Left renal cortex interstitium (tissue), 4 donors: ENCODE measurements around the gene FUT8. TPM values are rescaled to one million over a fixed set of nuclear protein-coding genes. Genes with fewer than 3 reads are reported as not detected.

Source experiments
- DNase-seq, 4 donors: peaks; one replicate each; pipeline ENCODE4 v3.0.0-alpha.2; 2013; ENCODE audit warnings: low read depth in 4 of 4, low spot score in 2 of 4, missing footprints in 1 of 4
- polyA plus RNA-seq, 4 donors: library from polyadenylated mRNA; unstranded; fragments of 120-200 nt; gene quantifications; one replicate each; pipeline ENCODE4 v1.2.1, GENCODE V29; 2013; ENCODE audit not compliant: insufficient read length in 4 of 4

Gene FUT8
- polyA plus RNA-seq, 4 donors: 14.8 to 22.0 (median 18.7) TPM

- DNase-seq: no peak
Observed at GRCh38 chr14:65549429-65549828, 136.9 kb downstream of the FUT8 start.

- DNase-seq: no peak
Observed at GRCh38 chr14:65550779-65551643, 138.5 kb downstream of the FUT8 start.

- DNase-seq: no peak
Observed at GRCh38 chr14:65552724-65553123, 140.2 kb downstream of the FUT8 start.

GRCh38 chr14:65554837-65555236, 142.3 kb downstream of the FUT8 start:
- DNase-seq: no peak

- no peak for DNase-seq
Observed at GRCh38 chr14:65555358-65555757, 142.8 kb downstream of the FUT8 start.

GRCh38 chr14:65558363-65558762, 145.8 kb downstream of the FUT8 start:
- DNase-seq: no peak

GRCh38 chr14:65560340-65561027, 148.0 kb downstream of the FUT8 start:
- DNase-seq: no peak

GRCh38 chr14:65564370-65564769, 151.8 kb downstream of the FUT8 start:
- DNase-seq: no peak

- no peak for DNase-seq
Observed at GRCh38 chr14:65565948-65566347, 153.4 kb downstream of the FUT8 start.

GRCh38 chr14:65566820-65567522, 154.4 kb downstream of the FUT8 start:
- no peak for DNase-seq

- DNase-seq: no peak
Observed at GRCh38 chr14:65574611-65575010, 162.1 kb downstream of the FUT8 start.

GRCh38 chr14:65575389-65575788, 162.9 kb downstream of the FUT8 start:
- no peak for DNase-seq

GRCh38 chr14:65580973-65581372, 168.4 kb downstream of the FUT8 start:
- no peak for DNase-seq

- DNase-seq: no peak
Observed at GRCh38 chr14:65581378-65581777, 168.8 kb downstream of the FUT8 start.

- DNase-seq: no peak
Observed at GRCh38 chr14:65581799-65582198, 169.3 kb downstream of the FUT8 start.

- no peak for DNase-seq
Observed at GRCh38 chr14:65585216-65585615, 172.7 kb downstream of the FUT8 start.

- no peak for DNase-seq
Observed at GRCh38 chr14:65588426-65589140, 176.1 kb downstream of the FUT8 start.

GRCh38 chr14:65594153-65594881, 181.8 kb downstream of the FUT8 start:
- DNase-seq: no peak

GRCh38 chr14:65594882-65595237, 182.3 kb downstream of the FUT8 start:
- DNase-seq: no peak

GRCh38 chr14:65599375-65599774, 186.8 kb downstream of the FUT8 start:
- DNase-seq: no peak
